ENCODE data around the gene MAPK8IP1. TPM values are rescaled to one million over a fixed set of nuclear protein-coding genes. Genes with fewer than 3 reads are reported as not detected.

The MAPK8IP1 gene
- total and polyA plus RNA-seq, 2 experiments from 2014 or later: 5.9 to 39.4 TPM

DNA sequence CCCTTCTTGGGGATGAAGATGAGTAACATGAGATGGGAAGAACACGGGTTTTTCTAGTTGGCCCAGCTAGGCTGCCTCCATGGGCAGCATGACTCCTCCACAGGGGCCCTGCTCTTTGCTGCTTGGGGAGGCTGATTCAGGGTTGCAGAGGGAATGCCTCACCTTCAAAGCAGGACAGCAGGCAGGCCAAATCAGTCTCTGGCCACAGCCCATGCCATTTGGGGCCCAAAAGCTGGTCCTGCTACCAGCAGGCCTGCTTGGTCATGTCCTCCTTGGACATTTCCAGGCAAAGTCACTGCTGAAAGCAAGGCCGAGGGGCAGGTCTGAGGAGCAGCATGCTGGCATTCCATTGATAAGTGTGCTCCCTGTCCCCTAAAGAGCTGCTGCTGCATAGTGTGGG, 13.8 kb upstream of the MAPK8IP1 start:
- DNase-seq (ENCODE audit: low spot score): no peak
- no peaks in the 10 kb centered on the region; the same call in 1 of the 2 replicates for H3K36me3 ChIP-seq (ENCODE audit: insufficient read depth)
- TF ChIP-seq CREB1 (CRISPR knock-in tag; IDR thresholded peaks at IDR 0.05; ENCODE audit: low read depth) (no peak), NANOG (IDR thresholded peaks at IDR 0.05; ENCODE audit: borderline replicate concordance) (no peak)

DNA sequence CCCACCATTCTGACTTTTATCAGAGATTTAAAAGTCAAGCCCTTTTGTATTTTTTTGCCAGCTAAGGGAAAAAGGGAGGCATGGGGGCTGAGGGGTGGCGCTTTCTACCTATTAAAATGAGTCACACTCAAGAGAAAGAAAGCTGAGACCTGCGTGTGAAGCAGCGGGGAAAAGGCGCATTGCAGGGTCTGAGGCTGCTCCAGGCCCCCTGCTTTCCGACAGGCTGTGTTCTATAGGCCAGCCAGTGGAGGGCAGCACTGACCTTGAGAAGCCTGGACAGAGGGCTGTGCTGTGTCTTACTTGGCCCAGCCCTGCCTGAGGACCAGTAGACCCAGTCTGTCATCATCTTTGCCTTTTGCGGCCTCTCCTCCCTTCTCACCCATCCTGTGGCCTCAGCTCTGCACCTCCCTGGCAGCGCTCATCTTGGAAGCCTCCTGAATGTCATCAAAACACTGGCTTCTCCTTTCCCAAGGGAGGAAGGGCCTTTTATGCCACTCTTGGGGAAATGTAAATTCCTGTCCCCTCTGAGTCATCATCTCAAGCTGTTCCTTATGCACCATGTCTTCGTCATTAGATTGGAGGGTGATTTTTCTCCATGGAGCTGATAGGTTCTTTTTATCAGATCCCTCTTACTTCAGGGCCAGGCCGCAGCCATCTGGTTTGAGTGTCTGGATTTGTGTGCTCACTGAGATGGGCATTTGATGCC, 12.6 kb upstream of the MAPK8IP1 start:
- H3K9me3 Mint-ChIP-seq: no peaks in the 10 kb centered on the region
- Histone ChIP-seq H3K79me2 (replicated peaks; ENCODE audit: insufficient read depth) (no peaks in the 10 kb centered on the region), H2AFZ (no peak overlapping the region), H3K4me3 (no peak overlapping the region), H3K27ac (ENCODE audit: low read depth) (0 out of 2 replicates have a peak overlapping the region, but pooled peaks have one; percentile 34), H3K27me3 (ENCODE audit: insufficient read depth) (no peaks in the 10 kb centered on the region), H4K20me1 (replicated peaks; ENCODE audit: insufficient read depth) (no peaks in the 10 kb centered on the region), H3K4me1 (ENCODE audit: insufficient read depth) (peaks cover 19% of the 10 kb centered on the region), H3K4me2 (no peak overlapping the region), H3K36me3 (ENCODE audit: insufficient read depth) (no peaks in the 10 kb centered on the region; the same call in 1 of the 2 replicates), H3F3A (replicated peaks; ENCODE audit: low read depth) (peaks cover 4% of the 10 kb centered on the region; the same call in 1 of the 2 replicates), H3K9me2 (ENCODE audit: insufficient read depth) (no peaks in the 10 kb centered on the region)
- DNase-seq (ENCODE audit: low spot score) (peak; percentile 95), ATAC-seq (peak; percentile 99)
- peak overlapping the region; percentile 80 for H3K27ac Mint-ChIP-seq
- H3K4me3 Mint-ChIP-seq: no peak overlapping the region; the same call in 2 of the 3 replicates
- H3K4me1 Mint-ChIP-seq: peaks cover 27% of the 10 kb centered on the region
- peaks cover 1% of the 10 kb centered on the region for H3K27me3 Mint-ChIP-seq (ENCODE audit: insufficient read depth, low read depth, poor library complexity)
- peaks cover 11% of the 10 kb centered on the region; the same call in 2 of the 3 replicates for H3K36me3 Mint-ChIP-seq (ENCODE audit: low read depth)
- TF ChIP-seq, protein P1, sequence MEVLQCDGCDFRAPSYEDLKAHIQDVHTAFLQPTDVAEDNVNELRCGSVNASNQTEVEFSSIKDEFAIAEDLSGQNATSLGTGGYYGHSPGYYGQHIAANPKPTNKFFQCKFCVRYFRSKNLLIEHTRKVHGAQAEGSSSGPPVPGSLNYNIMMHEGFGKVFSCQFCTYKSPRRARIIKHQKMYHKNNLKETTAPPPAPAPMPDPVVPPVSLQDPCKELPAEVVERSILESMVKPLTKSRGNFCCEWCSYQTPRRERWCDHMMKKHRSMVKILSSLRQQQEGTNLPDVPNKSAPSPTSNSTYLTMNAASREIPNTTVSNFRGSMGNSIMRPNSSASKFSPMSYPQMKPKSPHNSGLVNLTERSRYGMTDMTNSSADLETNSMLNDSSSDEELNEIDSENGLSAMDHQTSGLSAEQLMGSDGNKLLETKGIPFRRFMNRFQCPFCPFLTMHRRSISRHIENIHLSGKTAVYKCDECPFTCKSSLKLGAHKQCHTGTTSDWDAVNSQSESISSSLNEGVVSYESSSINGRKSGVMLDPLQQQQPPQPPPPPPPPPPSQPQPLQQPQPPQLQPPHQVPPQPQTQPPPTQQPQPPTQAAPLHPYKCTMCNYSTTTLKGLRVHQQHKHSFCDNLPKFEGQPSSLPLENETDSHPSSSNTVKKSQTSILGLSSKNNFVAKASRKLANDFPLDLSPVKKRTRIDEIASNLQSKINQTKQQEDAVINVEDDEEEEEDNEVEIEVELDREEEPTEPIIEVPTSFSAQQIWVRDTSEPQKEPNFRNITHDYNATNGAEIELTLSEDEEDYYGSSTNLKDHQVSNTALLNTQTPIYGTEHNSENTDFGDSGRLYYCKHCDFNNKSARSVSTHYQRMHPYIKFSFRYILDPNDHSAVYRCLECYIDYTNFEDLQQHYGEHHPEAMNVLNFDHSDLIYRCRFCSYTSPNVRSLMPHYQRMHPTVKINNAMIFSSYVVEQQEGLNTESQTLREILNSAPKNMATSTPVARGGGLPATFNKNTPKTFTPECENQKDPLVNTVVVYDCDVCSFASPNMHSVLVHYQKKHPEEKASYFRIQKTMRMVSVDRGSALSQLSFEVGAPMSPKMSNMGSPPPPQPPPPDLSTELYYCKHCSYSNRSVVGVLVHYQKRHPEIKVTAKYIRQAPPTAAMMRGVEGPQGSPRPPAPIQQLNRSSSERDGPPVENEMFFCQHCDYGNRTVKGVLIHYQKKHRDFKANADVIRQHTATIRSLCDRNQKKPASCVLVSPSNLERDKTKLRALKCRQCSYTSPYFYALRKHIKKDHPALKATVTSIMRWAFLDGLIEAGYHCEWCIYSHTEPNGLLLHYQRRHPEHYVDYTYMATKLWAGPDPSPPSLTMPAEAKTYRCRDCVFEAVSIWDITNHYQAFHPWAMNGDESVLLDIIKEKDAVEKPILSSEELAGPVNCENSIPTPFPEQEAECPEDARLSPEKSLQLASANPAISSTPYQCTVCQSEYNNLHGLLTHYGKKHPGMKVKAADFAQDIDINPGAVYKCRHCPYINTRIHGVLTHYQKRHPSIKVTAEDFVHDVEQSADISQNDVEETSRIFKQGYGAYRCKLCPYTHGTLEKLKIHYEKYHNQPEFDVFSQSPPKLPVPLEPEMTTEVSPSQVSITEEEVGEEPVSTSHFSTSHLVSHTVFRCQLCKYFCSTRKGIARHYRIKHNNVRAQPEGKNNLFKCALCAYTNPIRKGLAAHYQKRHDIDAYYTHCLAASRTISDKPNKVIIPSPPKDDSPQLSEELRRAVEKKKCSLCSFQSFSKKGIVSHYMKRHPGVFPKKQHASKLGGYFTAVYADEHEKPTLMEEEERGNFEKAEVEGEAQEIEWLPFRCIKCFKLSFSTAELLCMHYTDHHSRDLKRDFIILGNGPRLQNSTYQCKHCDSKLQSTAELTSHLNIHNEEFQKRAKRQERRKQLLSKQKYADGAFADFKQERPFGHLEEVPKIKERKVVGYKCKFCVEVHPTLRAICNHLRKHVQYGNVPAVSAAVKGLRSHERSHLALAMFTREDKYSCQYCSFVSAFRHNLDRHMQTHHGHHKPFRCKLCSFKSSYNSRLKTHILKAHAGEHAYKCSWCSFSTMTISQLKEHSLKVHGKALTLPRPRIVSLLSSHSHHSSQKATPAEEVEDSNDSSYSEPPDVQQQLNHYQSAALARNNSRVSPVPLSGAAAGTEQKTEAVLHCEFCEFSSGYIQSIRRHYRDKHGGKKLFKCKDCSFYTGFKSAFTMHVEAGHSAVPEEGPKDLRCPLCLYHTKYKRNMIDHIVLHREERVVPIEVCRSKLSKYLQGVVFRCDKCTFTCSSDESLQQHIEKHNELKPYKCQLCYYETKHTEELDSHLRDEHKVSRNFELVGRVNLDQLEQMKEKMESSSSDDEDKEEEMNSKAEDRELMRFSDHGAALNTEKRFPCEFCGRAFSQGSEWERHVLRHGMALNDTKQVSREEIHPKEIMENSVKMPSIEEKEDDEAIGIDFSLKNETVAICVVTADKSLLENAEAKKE (CRISPR knock-in tag; IDR thresholded peaks at IDR 0.05): 0 out of 2 replicates have a peak, but pooled peaks have one; percentile 36
- TF ChIP-seq, protein P2, sequence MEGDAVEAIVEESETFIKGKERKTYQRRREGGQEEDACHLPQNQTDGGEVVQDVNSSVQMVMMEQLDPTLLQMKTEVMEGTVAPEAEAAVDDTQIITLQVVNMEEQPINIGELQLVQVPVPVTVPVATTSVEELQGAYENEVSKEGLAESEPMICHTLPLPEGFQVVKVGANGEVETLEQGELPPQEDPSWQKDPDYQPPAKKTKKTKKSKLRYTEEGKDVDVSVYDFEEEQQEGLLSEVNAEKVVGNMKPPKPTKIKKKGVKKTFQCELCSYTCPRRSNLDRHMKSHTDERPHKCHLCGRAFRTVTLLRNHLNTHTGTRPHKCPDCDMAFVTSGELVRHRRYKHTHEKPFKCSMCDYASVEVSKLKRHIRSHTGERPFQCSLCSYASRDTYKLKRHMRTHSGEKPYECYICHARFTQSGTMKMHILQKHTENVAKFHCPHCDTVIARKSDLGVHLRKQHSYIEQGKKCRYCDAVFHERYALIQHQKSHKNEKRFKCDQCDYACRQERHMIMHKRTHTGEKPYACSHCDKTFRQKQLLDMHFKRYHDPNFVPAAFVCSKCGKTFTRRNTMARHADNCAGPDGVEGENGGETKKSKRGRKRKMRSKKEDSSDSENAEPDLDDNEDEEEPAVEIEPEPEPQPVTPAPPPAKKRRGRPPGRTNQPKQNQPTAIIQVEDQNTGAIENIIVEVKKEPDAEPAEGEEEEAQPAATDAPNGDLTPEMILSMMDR (conservative IDR thresholded peaks at IDR 0.05; ENCODE audit: low read depth in 2 of 2): peak; percentile 85 to 99
- TF ChIP-seq, protein P3, sequence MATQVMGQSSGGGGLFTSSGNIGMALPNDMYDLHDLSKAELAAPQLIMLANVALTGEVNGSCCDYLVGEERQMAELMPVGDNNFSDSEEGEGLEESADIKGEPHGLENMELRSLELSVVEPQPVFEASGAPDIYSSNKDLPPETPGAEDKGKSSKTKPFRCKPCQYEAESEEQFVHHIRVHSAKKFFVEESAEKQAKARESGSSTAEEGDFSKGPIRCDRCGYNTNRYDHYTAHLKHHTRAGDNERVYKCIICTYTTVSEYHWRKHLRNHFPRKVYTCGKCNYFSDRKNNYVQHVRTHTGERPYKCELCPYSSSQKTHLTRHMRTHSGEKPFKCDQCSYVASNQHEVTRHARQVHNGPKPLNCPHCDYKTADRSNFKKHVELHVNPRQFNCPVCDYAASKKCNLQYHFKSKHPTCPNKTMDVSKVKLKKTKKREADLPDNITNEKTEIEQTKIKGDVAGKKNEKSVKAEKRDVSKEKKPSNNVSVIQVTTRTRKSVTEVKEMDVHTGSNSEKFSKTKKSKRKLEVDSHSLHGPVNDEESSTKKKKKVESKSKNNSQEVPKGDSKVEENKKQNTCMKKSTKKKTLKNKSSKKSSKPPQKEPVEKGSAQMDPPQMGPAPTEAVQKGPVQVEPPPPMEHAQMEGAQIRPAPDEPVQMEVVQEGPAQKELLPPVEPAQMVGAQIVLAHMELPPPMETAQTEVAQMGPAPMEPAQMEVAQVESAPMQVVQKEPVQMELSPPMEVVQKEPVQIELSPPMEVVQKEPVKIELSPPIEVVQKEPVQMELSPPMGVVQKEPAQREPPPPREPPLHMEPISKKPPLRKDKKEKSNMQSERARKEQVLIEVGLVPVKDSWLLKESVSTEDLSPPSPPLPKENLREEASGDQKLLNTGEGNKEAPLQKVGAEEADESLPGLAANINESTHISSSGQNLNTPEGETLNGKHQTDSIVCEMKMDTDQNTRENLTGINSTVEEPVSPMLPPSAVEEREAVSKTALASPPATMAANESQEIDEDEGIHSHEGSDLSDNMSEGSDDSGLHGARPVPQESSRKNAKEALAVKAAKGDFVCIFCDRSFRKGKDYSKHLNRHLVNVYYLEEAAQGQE (IDR thresholded peaks at IDR 0.05; ENCODE audit: unreplicated experiment): no peak
- TF ChIP-seq POLR2AphosphoS5 (IDR thresholded peaks at IDR 0.05; ENCODE audit: low read depth) (no peak), CREB1 (CRISPR knock-in tag; IDR thresholded peaks at IDR 0.05; ENCODE audit: low read depth) (0 out of 2 replicates have a peak, but pooled peaks have one; percentile 14)

More for the DNA sequence above, 13.8 kb upstream of the MAPK8IP1 start:
- no peaks in the 10 kb centered on the region for H3K9me3 Mint-ChIP-seq
- H3K4me2 ChIP-seq: no peak overlapping the region
- no peak for ATAC-seq
- no peaks in the 10 kb centered on the region for H3K79me2 ChIP-seq (replicated peaks; ENCODE audit: insufficient read depth)
- no peak overlapping the region for H2AFZ ChIP-seq
- H3K4me1 ChIP-seq (ENCODE audit: insufficient read depth): peaks cover 18% of the 10 kb centered on the region
- H3K4me3 ChIP-seq: no peak overlapping the region
- peaks cover 1% of the 10 kb centered on the region for H3K27me3 Mint-ChIP-seq (ENCODE audit: insufficient read depth, low read depth, poor library complexity)
- no peaks in the 10 kb centered on the region for H3K9me2 ChIP-seq (ENCODE audit: insufficient read depth)
- peaks cover 4% of the 10 kb centered on the region; the same call in 1 of the 2 replicates for H3F3A ChIP-seq (replicated peaks; ENCODE audit: low read depth)
- no peaks in the 10 kb centered on the region for H3K27me3 ChIP-seq (ENCODE audit: insufficient read depth)
- H3K27ac Mint-ChIP-seq: no peak overlapping the region
- H3K36me3 Mint-ChIP-seq (ENCODE audit: low read depth): peaks cover 11% of the 10 kb centered on the region; the same call in 2 of the 3 replicates
- no peak overlapping the region for H3K4me3 Mint-ChIP-seq
- no peak overlapping the region for H3K27ac ChIP-seq (ENCODE audit: low read depth)
- peaks cover 23% of the 10 kb centered on the region for H3K4me1 Mint-ChIP-seq
- H4K20me1 ChIP-seq (replicated peaks; ENCODE audit: insufficient read depth): no peaks in the 10 kb centered on the region
